Frontal cortex (tissue), 4 donors: ENCODE results near the gene PFDN1. TPM values are rescaled to one million over a fixed set of nuclear protein-coding genes. Genes with fewer than 3 reads are reported as not detected.

ENCODE experiments used
- DNase-seq, 2 donors: peaks; one replicate each; pipeline ENCODE4 v3.0.0; 2012; ENCODE audit warnings: low spot score in 2 of 2
- FAIRE-seq: peaks from 2 replicates; lab custom pipeline; 2012; peaks lifted over from hg19 to GRCh38; lab: Jason Lieb, UNC
- total RNA-seq: library from RNA; depleted of rRNA; stranded (reverse); fragments of >200 nt; gene quantifications from one replicate; pipeline ENCODE4 v1.2.3, GENCODE V29; 2014
- donor health status: control.
- donor health status: control.
- donor health status: control.

Gene PFDN1
- total RNA-seq, 1 donor from 2014 or later = 44.8 TPM

- FAIRE-seq (no peak), DNase-seq (no peak)
These were observed 27.0 kb upstream of the PFDN1 start for GRCh38 chr5:140329739-140330481.

- FAIRE-seq (no peak), DNase-seq (no peak)
These were observed 25.3 kb upstream of the PFDN1 start for GRCh38 chr5:140328036-140328764.

DNA sequence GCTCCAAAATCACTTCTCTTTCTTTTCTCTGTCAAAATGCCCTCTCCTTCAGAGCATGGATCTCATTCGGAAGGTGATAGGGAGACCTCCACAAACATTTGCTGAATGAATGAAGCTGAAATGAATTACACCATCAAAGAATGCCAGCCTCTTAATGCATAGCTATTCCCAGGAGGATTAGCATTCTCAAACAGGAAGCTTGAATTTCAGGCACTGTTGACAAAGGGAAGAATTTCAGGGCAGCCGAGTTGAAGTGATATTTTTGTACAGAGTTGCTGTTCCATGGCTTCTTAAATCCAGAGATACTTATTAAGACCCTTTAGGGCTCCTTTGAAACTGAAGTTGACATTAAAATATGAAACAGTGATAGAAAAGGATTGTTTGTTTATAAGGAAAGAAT is 24.7 kb upstream of the PFDN1 start:
- no peak for FAIRE-seq
- no peak for DNase-seq

DNA sequence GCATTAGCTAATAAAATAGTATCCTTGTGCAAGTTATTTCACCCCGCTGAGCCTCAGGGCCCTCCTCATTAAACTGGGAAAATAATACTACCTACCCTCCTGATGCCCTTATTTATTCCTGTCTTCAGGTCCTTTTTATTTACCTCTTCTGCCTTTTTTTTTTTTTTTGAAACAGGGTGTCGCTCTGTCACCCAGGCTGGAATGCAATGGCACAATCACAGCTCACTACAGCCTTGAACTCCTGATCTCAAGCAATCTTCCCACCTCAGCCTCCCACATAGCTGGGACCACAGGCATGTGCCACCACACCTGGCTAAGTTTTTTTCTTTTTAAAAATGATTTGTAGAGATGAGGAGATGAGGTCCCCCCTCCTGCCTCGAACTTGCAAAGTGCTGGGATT is 22.6 kb upstream of the PFDN1 start:
- DNase-seq (no peak), FAIRE-seq (no peak)

- DNase-seq = no peak
- no peak for FAIRE-seq
These were observed 21.8 kb upstream of the PFDN1 start for GRCh38 chr5:140324617-140325241.

GRCh38 chr5:140324041-140324600 is 21.2 kb upstream of the PFDN1 start:
- DNase-seq (no peak), FAIRE-seq (no peak)

DNA sequence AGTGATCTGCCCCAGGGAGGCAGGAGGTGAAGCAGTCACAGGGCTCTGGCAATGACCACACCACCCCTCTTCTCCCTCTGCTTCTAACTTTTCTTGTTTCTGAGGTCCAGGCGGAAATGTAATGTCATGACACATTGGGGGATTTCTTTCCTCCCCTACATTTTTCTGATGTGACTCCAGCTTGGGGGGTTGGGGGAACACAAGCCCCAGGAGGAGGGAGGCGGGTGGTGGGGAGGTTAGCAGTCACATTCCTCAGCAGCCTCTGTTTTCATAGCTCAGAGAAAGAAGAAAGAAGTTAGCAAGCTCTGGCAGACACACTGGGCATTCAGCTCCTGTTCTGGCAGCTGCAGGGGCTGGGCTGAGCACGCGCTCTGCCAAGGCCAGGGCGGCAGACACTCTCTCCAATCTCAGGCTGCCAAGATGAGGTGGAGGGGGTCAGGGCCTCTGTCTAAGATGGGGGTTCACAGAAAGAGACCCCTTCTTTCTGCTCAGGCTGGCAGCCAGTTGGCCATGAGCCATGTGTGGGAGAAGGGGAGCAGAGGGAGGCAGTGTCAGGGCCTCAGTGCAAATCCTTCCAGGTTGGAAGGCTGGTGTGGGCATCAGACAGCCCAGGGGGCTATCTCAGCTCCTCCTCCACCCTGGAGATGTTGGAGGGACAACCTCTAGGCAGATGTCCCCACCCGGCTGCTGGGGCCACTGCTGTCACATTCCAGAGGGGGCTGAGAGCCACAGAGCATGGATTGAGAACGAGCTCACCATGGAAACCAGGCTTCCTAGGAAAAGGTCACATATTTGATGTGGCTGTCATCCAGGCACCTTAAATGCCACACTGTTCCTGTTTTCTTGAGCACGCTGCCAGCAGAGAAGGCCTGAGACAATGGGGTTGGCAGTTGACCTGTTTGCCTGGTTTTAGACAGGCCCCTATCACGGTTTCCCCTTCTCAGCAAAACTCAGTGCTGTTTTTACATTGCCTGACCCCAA is 20.1 kb upstream of the PFDN1 start:
- DNase-seq (no peak), FAIRE-seq (no peak)

DNA sequence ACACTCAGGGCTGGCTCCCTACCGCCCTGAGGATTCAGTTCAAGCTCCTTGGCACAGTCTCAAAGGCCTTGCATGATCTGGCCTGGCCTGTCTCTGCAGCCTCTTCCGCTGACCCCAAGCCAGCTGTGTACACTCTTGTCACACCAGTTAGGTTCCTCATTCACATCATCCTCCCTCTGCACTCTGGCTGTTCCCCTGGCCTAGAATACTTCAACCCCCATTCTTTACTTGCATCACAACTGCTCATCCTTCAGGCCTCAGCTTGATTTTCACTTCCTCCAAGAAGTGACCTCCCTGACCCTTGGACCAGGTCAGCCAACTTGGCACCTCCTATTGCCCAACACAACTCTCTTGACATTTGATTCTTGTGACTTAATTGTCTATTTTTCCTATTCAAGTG is 18.9 kb upstream of the PFDN1 start:
- DNase-seq (no peak), FAIRE-seq (no peak)

DNA sequence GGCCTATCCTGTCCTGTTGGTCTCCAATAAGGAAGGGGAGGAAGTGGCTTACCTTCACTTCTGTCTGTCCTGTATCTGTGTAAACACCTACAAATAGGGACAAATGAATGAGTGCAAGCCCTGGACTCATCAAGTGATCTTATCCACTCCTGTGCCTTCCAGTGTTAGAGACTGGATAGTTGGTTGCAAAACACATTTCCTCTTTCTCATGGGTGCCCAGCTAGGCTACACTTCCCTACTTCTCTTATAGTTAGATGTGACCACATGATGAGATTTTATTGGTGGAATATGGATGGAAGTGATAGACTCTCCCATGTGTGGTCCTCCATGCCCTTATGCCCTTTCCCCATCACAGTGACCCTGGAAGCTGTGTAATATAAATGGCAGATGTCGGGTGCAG is 16.9 kb upstream of the PFDN1 start:
- no peak for DNase-seq
- FAIRE-seq = no peak

DNA sequence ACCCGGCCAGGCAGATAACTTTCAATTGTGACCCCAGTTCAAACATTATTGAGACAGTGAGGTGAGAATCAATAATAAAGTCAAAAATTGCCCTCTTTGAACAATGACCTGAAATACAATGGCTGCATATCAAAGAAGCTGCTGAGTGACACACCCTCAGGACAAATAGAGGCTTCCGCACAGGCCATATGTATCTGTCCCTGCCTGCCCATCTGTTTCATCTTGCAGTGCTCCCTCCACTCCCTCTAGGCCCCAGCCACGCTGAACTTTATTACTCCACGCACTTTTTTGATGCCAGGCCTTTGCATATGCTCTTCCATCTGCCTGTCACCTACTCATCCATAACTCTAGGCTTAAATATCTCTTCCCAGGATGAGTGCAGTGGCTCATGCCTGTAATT is 15.9 kb upstream of the PFDN1 start:
- FAIRE-seq (no peak), DNase-seq (no peak)

GRCh38 chr5:140317859-140318258 is 15.0 kb upstream of the PFDN1 start:
- DNase-seq = no peak
- FAIRE-seq = no peak

GRCh38 chr5:140312791-140313189 is 9.9 kb upstream of the PFDN1 start:
- DNase-seq (no peak), FAIRE-seq (no peak)

- no peak for DNase-seq
- FAIRE-seq = no peak
These were observed 9.3 kb upstream of the PFDN1 start for GRCh38 chr5:140312067-140312790.

DNA sequence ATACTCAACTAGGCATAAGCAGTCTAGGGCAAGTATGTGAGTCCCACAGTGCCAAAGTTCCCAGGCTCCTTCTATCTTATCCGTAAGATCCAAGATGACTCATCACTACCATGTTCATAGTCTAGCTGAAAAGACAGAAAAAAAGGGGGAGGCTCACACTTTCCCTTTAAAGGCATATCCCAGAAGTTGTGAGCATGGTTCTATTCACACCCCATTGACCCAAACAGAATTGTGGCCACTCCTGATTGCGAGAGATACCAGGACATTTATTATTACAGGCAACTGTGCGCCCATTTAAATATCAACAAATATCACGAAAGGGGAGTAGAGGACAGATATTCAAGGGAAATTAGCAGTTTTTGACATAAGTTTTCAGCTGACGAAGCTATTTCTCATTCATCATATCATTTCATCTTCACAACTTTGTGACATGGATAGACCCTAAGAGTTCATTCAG is 8.1 kb upstream of the PFDN1 start:
- FAIRE-seq (no peak), DNase-seq (no peak)

DNA sequence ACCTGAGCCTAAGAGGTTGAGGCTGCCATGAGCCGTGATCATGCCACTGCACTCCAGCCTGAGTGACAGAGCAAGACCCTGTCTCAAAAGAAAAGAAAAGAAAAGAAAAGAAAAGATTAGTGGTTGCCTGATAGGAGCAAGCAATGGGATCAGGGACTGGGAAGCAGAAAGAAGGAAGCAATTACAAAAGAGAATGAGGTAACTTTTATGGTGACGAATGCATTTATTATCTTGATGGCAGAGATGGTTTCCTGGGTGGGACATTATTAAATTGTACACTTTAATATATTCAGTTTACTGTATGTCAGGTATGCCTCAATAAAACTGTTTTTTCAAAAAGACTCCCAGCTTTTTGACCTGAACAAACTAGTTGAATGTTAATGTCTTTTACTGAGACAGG is 7.5 kb upstream of the PFDN1 start:
- FAIRE-seq = no peak
- DNase-seq = no peak

DNA sequence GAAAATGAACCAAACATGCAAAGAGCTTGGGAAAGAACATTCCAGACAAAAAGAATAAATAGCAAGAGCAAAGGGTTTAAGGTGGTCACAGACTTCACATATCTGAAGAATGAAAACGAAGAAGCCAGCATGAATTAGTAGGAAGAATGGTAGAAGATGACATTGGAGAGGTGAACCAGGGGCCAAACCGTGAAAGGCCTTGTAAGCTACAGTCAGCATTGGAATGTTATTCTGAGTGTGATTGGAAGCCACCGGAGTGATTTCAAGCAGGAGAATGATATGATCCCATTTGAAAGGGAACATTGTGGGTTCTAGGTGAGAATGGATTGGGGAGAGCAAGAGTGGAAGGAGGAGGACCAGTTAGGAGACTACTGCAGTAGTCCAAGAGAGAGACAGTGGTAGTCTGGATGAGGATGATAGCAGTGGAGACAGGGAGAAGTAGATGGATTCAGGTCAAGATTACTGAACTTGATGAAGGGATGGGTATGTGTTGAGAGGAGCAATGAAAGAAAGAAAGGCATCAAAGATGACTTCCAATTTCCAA is 6.9 kb upstream of the PFDN1 start:
- FAIRE-seq (no peak), DNase-seq (no peak)

- FAIRE-seq (no peak), DNase-seq (no peak)
These were observed 2.6 kb upstream of the PFDN1 start for GRCh38 chr5:140305471-140305870.

DNA sequence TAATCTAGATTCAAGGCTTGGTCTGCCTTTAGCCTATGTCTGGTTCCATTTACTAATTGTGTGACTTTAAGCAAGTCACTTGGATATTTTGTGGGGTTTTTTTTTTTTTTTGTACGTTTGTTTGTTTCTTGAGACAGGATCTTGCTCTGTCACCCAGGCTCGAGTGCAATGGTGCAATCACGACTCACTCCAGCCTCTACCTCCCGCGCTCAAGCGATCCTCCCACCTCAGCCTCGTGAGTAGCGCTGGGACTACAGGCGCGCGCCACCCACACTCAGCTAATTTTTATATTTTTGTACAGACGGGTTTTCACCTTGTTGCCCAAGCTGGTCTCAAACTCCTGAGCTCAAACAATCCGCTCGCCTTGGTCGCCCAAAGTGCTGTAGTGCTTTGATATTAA is 1.1 kb upstream of the PFDN1 start:
- no peak for FAIRE-seq

DNA sequence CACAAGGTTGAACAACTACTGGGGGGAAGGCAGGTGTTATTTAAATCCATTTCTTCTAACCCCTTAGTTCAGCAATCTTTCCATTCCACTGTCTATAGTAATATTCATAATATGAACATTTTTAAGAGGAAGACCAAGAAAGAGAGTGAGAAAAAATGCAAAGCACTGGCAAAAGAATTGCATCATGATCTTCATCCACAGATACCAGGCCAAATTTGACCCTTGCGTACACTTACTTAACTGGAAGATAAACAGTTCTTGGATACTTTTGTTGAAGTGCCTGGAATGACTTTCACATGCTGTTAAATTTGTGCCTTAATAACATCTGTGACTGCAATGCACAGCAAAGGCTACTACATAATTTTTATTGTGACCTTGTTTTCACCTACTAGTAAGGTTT is 1.8 kb downstream of the PFDN1 start:
- no peak for FAIRE-seq

More for the DNA sequence above, 1.1 kb upstream of the PFDN1 start:
- no peak for DNase-seq

More for the DNA sequence above, 1.8 kb downstream of the PFDN1 start:
- no peak for DNase-seq
